BE2C (cell line): ENCODE results near the gene PWWP2A. TPM values are rescaled to one million over a fixed set of nuclear protein-coding genes. Genes with fewer than 3 reads are reported as not detected.

ENCODE experiments used
- DNase-seq: peaks from one replicate; pipeline ENCODE4 v3.0.0-alpha.2; 2020
- H3K27me3 ChIP-seq: fragments of 250-450 bp; sonication (Bioruptor Pico); 2 replicates; pipeline ENCODE4 v1.5.1; 2020; ENCODE audit warnings: mild to moderate bottlenecking
- H3K36me3 ChIP-seq: fragments of 250-450 bp; sonication (Bioruptor Pico); 2 replicates; pipeline ENCODE4 v1.5.1; 2020; ENCODE audit warnings: mild to moderate bottlenecking
- H3K4me1 ChIP-seq: fragments of 250-450 bp; sonication (Bioruptor Pico); 2 replicates; pipeline ENCODE4 v1.5.1; 2020
- H3K4me3 ChIP-seq: 2 replicates; pipeline ENCODE4 v1.5.1; 2011; ENCODE audit warnings: low read depth, low read length
- H3K9me3 ChIP-seq: fragments of 250-450 bp; sonication (Bioruptor Pico); 2 replicates; pipeline ENCODE4 v1.5.1; 2020
- CTCF ChIP-seq: IDR thresholded peaks from 2 replicates; pipeline ENCODE4 v1.5.1; 2012; ENCODE audit warnings: mild to moderate bottlenecking, low read depth, low read length
- polyA plus RNA-seq: library from polyadenylated mRNA; unstranded; fragments of >200 nt; gene quantifications from one replicate; pipeline ENCODE4 v1.2.1, GENCODE V29; 2012; ENCODE audit warnings: low read depth, missing spikeins; ENCODE audit not compliant: insufficient read length, insufficient read depth

Gene PWWP2A
- polyA plus RNA-seq, result 34.4 TPM

DNA sequence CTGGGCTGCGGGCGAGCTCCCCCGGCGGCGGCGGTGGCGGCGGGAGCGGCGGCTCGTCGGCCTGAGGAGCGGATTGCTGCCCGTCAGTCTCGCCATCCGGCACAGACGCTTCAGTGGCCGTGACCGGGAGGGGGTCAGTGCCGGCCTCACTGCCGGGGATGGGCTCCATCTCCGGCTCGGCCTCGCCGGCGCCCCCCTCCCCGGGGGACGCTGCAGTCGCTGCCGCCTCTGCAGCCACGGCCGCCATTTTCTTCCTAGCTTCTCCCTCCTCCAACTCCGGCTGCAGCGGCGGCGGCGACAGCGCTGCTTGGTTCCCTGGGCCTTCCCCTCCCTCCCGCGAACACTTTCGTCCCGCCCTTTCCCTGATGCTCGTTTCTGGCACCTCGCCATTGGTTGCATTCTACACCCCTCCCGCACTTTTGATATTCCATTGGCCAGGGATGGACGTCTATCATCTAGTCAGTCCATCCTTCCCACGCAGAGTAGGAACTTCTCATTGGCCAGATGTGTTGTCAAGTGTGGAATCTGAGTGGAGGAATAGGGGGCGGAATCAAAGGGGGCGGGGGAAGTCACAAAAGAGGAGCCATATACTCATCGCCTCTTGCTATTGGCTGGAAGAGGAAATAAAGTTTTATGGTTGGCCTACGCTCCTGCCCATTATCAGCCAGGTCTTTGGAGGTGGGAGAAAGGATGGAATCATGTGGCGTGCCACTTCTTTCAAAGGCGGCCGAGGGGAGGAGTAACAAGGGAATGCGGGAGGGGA is at the start of gene PWWP2A:
Gene PWWP2A (minus strand): TSS at position 309 of the 763 bp plus-strand sequence. CDS start 62 bp downstream, at position 247.
- H3K36me3 ChIP-seq, result peaks cover 26% of the 10 kb centered on the region
- 0 out of 2 replicates have a peak, but pooled peaks have one; percentile 5 for TF ChIP-seq CTCF
- H3K27me3 ChIP-seq, result no peaks in the 10 kb centered on the region
- H3K9me3 ChIP-seq, result no peaks in the 10 kb centered on the region
- peak; percentile 99 for DNase-seq
- peak within 1 kb of the TSS; percentile 95 for H3K4me3 ChIP-seq
- H3K4me1 ChIP-seq, result no peaks in the 10 kb centered on the region

- Histone ChIP-seq H3K4me3 (no peak overlapping the region), H3K27me3 (no peaks in the 10 kb centered on the region), H3K36me3 (no peaks in the 10 kb centered on the region), H3K9me3 (no peaks in the 10 kb centered on the region), H3K4me1 (peaks cover 30% of the 10 kb centered on the region)
- no peak for TF ChIP-seq CTCF
- no peak for DNase-seq
Observed at GRCh38 chr5:160167624-160168165, 48.4 kb upstream of the PWWP2A start.

DNA sequence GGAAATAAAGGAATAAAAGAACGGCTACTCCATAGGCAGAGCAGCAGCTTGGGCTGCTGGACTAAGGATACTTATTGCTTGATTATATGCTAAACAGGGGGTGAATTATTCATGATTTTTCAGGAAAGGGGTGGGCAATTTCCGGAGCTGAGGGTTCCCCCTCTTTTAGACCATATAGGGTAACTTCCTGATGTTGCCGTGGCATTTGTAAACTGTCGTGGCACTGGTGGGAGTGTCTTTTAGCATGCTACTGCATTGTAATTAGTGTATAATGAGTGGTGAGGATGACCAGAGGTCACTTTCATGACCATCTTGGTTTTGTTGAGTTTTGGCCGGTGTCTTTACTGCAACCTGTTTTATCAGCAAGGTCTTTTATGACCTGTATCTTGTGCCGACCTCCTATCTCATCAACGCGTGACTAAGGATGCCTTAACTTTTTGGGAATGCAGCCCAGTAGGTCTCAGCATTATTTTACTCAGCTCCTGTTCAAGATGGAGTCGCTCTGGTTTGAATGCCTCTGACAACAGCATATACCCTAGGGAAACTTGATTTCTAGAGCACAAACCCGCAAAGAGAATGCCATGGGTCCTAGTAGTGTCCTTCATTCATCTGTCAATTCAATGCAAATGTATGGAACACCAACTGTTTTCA is 47.8 kb upstream of the PWWP2A start:
- no peaks in the 10 kb centered on the region for H3K9me3 ChIP-seq

GRCh38 chr5:160166069-160166972 is 47.1 kb upstream of the PWWP2A start:
- no peak overlapping the region for H3K4me3 ChIP-seq
- no peaks in the 10 kb centered on the region for H3K27me3 ChIP-seq
- DNase-seq, result no peak
- H3K4me1 ChIP-seq, result peaks cover 23% of the 10 kb centered on the region
- H3K9me3 ChIP-seq, result no peaks in the 10 kb centered on the region
- H3K36me3 ChIP-seq, result no peaks in the 10 kb centered on the region
- TF ChIP-seq CTCF, result no peak

More for the DNA sequence above, 47.8 kb upstream of the PWWP2A start:
- no peaks in the 10 kb centered on the region for H3K27me3 ChIP-seq
- no peak for TF ChIP-seq CTCF
- no peak for DNase-seq
- peaks cover 30% of the 10 kb centered on the region for H3K4me1 ChIP-seq
- no peak overlapping the region for H3K4me3 ChIP-seq
- H3K36me3 ChIP-seq, result no peaks in the 10 kb centered on the region

DNA sequence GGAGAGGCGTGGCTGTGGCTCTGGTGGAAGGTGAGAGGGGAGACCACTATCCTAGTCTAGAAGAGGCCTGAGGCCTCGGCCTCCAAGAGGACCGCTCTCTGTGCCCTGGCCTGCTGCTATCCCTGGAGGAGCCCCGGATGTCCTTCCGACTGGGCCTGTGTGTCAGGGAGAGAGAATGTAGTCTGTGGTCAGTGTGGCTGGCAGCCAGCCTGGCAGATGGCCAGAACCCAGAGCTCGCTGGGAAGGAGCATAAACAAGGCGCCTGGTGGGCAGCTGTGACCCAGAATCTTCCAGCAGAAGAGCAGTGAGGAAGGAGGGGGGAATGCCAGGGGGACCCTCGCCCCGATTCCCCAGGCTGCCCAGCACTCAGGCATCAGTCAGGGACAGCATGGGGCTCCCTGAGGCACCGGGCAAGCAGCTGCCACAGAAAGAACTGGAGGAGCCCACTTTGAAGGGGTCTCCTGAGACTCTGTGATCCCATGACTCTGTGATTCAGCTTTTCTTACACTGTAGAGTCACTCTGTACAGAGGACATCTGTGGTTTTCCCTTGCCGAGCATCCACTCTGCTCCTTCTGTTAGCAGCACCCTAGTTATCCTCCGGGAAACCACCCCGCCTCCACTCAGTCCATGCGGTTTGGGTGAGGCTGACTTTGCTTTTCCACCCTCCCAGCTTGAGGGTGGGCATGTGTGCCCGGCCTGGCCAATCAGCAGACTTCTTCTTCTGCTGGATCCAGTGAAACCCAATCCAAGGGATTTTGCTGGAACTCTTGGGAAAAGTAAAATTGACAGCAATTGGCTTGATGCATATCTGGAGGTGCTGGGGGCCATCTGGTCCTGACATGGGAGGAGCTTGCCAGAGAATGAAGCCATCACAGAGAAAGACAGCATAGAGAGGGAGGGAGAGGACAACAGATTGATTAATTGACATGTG is 46.2 kb upstream of the PWWP2A start:
- peak overlapping the region; percentile 46 for H3K4me3 ChIP-seq
- H3K36me3 ChIP-seq, result no peaks in the 10 kb centered on the region
- no peak for TF ChIP-seq CTCF
- H3K27me3 ChIP-seq, result no peaks in the 10 kb centered on the region
- no peaks in the 10 kb centered on the region for H3K9me3 ChIP-seq
- DNase-seq, result peak; percentile 97
- peaks cover 21% of the 10 kb centered on the region for H3K4me1 ChIP-seq
